WTC11 (cell line): ENCODE data around the gene GRIA4.

Experiments
- ELF4 ChIP-seq: sonication (generic); formaldehyde crosslinking; IDR thresholded peaks from 2 replicates; pipeline ENCODE4 v1.8.1; 2022; ENCODE audit warnings: low read depth, mild to moderate bottlenecking, moderate library complexity, missing genetic modification reagents
- ESRRA ChIP-seq: sonication (generic); formaldehyde crosslinking; IDR thresholded peaks from 2 replicates; pipeline ENCODE4 v1.8.1; 2022; ENCODE audit warnings: mild to moderate bottlenecking, missing genetic modification reagents, borderline replicate concordance
- NR2C2 ChIP-seq: sonication (generic); formaldehyde crosslinking; IDR thresholded peaks from 2 replicates; pipeline ENCODE4 v1.8.0; 2022; ENCODE audit warnings: mild to moderate bottlenecking, missing genetic modification reagents
- NR3C1 ChIP-seq: sonication (generic); formaldehyde crosslinking; conservative IDR thresholded peaks from 2 replicates; pipeline ENCODE4 v1.8.1; 2023; ENCODE audit warnings: low read depth, mild to moderate bottlenecking, missing genetic modification reagents
- SMAD4 ChIP-seq: sonication (generic); formaldehyde crosslinking; IDR thresholded peaks from 2 replicates; pipeline ENCODE4 v1.8.0; 2022; ENCODE audit warnings: mild to moderate bottlenecking, missing genetic modification reagents
- ZNF138 ChIP-seq: sonication (generic); formaldehyde crosslinking; conservative IDR thresholded peaks from 2 replicates; pipeline ENCODE4 v1.8.1; 2022; ENCODE audit warnings: mild to moderate bottlenecking, moderate library complexity, missing genetic modification reagents
- TF ChIP-seq, protein P1 (sequence below): fragments of 200-600 bp; IDR thresholded peaks from 2 replicates; pipeline ENCODE4 v1.8.0; 2022; ENCODE audit warnings: antibody characterized with exemption

GRCh38 chr11:105862736-105863367 lies 253.0 kb downstream of the GRIA4 start:
- TF ChIP-seq, protein P1, sequence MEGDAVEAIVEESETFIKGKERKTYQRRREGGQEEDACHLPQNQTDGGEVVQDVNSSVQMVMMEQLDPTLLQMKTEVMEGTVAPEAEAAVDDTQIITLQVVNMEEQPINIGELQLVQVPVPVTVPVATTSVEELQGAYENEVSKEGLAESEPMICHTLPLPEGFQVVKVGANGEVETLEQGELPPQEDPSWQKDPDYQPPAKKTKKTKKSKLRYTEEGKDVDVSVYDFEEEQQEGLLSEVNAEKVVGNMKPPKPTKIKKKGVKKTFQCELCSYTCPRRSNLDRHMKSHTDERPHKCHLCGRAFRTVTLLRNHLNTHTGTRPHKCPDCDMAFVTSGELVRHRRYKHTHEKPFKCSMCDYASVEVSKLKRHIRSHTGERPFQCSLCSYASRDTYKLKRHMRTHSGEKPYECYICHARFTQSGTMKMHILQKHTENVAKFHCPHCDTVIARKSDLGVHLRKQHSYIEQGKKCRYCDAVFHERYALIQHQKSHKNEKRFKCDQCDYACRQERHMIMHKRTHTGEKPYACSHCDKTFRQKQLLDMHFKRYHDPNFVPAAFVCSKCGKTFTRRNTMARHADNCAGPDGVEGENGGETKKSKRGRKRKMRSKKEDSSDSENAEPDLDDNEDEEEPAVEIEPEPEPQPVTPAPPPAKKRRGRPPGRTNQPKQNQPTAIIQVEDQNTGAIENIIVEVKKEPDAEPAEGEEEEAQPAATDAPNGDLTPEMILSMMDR: peak; percentile 40
- TF ChIP-seq SMAD4 (CRISPR knock-in tag): no peak
- no peak for TF ChIP-seq NR2C2
- no peak for TF ChIP-seq ZNF138
- TF ChIP-seq ESRRA (CRISPR knock-in tag): no peak
- TF ChIP-seq ELF4 (CRISPR knock-in tag): no peak
- no peak for TF ChIP-seq NR3C1
